ENCODE data around the gene ZHX3. TPM values are rescaled to one million over a fixed set of nuclear protein-coding genes. Genes with fewer than 3 reads are reported as not detected.

Gene ZHX3
- total RNA-seq, 1 experiment from 2014 or later, result 4.6 TPM

DNA sequence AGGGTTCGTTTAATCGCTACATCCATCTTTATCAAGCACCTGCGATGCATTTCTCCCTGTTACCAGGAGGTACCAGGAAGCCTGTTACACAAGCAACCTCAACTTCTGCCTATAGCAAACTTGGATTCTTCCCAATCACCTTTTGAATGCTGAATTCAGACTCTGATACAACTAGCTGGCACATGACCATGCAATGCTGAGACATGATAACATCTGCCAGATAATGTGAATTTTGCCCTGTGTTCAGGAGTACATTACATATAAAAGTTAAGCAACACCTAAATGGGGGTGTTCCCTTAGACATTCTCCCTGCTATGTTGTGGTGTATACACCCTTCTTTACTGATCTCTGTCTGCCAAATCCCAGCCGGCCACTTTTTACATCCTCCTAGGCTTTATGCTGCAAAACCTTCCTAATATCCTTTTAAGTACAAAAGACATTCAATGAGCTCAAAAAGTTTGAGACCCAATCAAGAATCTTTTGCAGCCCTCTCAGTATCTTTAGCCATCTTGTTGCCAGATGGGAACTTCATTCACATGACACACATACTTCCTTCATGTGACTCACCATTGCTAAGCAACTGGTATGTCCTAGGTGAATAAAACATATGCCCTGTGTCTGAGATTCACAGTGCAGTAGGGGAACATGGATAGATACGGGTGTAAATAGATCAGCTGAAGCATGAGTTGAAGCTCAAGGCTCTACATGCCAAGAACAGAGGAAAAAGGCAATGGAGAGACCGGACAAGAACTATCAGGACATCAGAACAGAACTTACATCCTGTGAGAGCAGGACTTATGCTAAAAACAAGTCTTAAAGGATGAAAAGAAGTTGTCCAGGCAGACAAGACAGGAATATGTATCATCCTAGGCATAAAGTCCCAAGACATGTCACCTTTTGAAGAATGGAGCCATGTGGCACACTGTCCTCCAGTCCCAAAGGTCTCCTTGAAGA is 84.3 kb downstream of the ZHX3 start:
- DNase-seq (ENCODE audit: extremely low read depth, low read depth), result no peak

DNA sequence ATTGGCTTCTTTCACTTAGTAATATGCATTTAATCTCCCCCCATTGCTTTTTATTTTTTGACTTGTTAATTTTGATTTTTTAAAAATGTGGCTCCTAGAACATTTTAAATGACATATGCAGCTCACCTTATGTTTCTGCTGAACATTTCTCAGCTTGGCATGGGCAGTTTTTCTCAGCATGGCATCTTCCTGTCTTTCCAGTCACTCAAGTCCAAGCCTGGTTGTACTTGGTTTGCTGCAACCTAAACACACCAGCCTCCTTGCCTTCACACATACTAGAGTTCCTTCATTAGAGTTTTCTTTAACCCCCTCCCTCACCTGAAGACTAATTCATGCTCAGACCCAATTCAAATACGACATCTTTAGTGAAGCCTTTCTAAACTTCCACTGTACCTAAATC is 86.4 kb downstream of the ZHX3 start:
- DNase-seq (ENCODE audit: extremely low read depth, low read depth), result no peak

DNA sequence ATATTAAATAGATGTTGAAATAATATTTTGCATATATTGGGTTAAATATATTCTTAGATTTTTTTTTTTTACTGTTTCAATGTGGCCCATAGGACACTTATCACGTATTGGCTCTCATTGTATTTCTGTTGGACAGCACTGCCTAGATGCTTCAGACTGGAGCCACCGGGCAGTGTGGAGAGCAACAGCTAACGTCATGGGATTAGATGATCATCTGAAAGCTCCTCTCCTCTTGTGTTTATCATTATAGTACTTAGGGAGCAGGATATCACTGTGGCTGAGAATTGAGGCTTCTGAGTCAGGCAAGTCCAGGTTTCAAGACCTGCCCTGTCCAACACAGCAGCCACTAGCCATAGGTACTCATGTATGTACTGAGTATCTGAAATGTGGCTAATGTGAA is 87.4 kb downstream of the ZHX3 start:
- DNase-seq (ENCODE audit: extremely low read depth, low read depth), result no peak

DNA sequence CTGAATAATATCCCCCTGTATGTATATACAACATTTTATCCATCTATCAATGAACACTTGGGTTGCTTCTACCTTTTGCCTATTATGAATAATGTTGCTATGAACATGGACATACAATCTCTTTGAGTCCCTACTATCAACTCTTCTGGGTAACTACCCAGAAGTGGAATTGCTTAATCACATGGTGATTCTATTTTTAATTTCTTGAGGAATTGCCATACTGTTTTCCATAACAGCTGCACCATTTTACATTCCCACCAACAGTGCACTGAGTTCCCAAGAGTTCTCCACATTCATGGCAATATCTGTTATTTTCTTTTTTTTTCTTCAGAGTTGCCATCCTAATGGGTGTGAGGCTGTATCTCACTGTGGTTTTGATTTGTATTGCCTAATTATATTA is 88.3 kb downstream of the ZHX3 start:
- DNase-seq (ENCODE audit: extremely low read depth, low read depth), result no peak

DNA sequence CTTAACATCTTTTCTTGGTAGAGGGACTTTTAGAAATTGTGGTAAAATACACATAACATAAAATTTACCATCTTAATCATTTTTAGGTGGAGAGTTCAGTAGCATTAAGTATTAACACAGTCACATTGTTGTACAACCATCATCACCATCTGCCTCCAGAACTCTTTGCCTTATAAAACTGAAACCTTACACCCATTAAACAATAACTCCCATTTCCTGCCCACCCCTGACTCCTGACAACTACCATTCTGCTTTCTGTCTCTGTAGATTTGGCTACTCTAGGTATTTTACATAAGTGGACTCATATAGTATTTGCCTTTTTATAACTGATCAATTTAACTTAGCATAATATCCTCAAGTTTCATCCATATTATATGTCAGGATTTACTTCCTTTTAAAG is 88.7 kb downstream of the ZHX3 start:
- no peak for DNase-seq (ENCODE audit: extremely low read depth, low read depth)

DNA sequence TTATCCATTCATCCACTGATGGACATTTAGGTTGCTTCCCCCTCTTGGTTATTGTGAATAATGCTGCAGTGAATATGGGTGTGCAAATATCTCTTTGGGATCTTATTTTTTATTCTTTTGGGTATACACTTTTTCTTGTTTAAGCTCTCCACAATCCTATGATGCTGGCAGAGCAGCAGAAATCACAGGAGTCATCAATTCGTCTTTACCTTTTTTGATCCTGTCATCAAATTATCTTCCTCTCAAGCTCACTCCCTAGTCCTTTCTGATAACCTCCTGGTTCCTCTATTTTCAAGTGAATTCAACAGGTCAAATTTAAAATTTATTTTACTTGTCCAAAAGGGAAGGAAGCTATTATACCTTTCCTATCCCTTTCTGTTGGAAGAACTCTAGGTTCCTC is 91.1 kb downstream of the ZHX3 start:
- DNase-seq (ENCODE audit: extremely low read depth, low read depth), result no peak

DNA sequence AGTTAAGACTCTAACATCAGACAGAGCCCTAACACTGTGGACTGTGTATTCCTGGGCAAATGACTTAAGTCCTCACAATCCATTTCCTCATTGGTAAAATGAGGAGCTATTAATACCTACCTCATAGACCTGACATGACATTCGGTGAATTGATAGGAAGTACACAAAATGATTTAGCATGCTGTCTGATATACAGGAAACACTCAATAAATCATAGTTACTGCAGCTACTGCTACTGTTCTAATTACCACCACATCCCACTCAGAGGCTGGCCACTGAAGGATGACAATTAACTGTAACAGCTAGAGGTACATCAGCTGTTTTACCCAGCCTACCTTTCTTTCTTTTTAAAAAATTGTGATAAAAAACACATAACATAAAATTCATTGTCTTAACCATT is 92.4 kb downstream of the ZHX3 start:
- no peak for DNase-seq (ENCODE audit: extremely low read depth, low read depth)

DNA sequence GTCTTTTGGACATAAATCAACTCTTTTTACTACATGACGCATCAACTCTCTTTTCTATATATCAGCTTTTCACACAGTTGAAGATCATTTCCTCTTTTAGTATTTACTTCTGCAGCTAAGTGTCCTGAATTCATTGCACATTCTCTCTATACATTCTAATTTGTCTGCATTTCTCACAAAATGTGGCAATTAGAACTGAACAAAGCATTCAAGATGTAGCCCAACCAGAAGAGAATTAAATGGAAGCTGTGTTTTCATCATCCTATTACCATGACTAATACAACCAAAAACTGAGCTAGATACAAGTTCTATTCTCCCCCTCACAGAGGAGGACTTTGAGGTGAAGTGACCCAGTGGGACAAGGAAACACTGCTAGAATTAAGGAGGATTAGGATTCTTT is 93.2 kb downstream of the ZHX3 start:
- no peak for DNase-seq (ENCODE audit: extremely low read depth, low read depth)

DNA sequence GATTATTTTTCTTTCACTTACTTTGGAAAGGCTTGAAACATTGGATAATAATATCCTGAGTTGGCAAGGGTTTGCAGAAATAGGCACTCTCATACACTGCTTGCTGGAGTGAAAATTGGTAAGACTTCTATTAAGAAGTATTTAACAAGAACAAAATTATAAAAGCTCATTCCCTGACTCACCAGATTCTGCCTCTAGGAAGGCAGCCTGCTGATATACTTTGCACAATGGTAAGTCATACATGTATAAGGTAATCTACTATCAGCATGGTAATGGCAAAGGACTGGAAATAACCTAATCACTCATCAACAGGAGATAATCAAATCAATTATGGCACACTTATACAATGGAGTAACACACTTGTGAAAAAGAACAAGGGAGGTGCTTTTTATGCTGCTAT is 94.4 kb downstream of the ZHX3 start:
- no peak for DNase-seq (ENCODE audit: extremely low read depth, low read depth)

DNA sequence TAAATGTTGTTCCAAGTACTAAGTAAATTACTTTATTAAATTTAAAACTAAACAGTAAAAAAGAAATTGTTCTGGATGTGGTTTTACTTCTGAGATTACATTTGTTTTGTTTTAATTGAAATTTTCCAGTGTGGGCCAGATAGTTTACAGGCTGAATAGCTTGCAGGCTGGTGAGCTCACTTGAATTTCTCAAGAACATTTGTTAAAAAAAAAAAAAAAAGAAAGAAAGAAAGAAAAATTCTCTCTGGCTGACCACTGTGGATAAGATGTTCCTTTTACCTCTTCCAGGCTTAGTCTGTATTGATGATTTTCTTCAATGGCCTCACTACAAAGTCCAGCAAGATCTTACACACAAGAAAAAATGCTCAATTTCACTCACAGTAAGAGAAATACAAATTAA is 94.8 kb downstream of the ZHX3 start:
- DNase-seq (ENCODE audit: extremely low read depth, low read depth), result no peak

DNA sequence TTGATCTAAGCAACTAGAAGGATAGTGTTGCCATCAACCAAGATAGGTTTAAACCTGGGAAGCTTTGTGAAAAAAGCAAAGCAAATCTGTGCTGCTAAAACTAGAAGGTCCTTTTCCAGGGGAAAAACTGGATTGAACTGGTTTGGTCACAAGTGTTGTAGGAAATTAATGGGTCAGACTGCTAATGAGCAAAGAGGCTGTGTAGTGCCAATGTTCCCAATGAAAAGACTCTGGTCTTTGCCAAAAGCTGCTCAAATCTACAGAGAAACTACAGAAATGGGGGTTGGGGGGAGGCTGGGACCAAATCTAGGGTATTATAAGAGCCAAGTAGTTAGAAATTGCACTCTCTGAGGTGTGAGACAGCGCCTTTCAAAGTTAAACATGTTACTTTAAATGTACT is 95.2 kb downstream of the ZHX3 start:
- no peak for DNase-seq (ENCODE audit: extremely low read depth, low read depth)

DNA sequence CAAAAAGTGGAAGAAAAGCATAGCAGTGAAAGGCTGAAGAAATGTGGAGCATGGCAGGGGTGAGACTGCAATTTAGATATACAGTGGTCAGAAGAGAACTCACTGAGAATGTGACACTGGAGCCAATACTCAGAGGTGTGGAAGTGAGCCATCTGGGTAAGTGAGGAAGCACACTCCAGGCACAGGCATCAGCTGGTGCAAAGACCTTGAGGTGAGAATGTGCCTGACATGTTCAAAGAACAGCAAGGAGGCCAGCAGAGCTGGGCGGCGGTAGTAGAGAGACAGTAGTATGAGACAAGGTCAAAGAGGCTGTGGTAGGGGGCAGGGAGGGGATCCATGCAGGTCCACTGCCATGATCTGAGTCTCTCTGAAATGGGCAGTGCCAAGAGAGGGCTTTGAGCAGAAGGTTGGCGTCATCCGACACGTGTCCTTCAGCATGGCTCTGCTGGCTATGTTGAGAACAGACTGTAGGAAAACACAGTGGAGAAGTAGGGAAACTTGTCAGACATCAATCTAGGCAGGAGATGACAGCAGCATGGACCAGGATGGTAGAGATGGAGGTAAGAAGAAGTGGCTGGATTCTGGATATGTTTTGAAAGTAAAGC is 95.8 kb downstream of the ZHX3 start:
- DNase-seq (ENCODE audit: extremely low read depth, low read depth), result no peak

DNA sequence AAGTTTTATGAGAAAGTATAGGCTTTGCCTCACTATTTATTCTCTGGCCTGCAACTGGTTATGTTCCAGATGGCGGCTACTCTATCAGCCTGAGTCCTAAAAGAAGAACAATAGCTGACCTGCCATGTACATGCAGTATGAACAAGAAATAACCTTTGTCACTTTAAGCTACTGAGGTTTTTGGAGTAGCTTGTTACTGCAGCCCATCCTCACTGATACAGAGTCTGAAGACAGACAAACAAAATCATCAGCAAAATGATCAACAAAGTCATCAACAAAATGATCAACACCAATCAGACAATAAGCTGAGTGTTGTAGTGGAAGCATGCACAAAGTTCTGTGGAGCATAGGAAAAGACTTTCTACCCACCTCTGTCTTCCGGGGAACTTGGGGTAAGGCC is 97.7 kb downstream of the ZHX3 start:
- DNase-seq (ENCODE audit: extremely low read depth, low read depth), result no peak

DNA sequence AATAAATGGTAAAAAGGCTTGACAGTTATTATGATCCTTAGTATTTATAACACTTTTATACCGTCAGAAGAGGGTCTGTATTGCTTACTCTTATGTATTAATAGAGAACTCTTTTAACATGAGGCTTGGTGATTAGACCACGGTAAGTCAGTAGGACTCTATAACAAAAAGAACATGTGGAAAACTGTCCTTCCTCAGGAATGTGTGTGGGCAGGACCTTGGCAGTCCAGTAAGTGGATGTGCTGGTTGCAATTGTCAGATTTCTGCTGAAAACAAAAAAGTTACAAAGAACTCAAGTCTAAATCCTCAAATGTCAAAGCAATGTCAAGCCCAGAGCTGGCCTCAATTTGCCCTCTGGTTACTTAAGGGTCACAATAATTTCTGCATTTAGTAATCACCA is 99.1 kb downstream of the ZHX3 start:
- no peak for DNase-seq (ENCODE audit: extremely low read depth, low read depth)

DNA sequence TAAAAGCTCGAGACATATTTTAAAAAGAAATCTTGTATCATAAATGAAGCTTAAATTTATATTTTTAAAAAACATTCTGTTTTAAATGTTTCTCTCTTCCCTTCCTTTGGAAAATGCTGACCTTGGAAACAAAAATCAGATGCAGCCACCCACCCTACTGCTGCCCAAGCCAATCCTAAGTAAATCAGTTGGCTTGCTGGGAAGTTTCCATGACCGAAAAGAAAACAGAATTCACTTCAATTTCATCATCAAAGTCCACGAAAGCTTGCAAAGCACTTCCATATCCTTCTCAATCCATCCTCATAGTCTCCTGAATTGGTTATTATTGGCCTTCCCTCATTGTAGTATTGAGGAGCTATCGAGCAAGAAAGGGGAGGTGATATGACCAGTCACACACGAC is 100.1 kb downstream of the ZHX3 start:
- no peak for DNase-seq (ENCODE audit: extremely low read depth, low read depth)

DNA sequence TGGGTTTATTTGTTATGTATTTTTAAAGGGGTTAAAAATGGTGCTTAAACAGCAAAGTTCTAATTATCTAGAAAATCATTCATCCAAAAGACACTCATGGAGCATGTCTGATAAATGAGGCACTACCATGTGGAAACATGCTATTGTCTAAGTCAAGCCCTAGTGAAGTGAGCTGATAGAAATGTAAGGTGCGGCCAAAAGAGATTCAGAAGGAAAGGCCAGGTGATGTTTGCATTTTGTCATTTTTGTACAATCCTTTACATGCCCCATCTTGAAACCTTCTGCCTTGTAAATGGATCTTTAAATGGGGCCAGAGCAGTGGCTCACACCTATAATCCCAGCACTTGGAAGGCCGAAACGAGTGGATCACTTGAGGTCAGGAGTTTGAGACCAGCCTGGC is 102.9 kb downstream of the ZHX3 start:
- no peak for DNase-seq (ENCODE audit: extremely low read depth, low read depth)

DNA sequence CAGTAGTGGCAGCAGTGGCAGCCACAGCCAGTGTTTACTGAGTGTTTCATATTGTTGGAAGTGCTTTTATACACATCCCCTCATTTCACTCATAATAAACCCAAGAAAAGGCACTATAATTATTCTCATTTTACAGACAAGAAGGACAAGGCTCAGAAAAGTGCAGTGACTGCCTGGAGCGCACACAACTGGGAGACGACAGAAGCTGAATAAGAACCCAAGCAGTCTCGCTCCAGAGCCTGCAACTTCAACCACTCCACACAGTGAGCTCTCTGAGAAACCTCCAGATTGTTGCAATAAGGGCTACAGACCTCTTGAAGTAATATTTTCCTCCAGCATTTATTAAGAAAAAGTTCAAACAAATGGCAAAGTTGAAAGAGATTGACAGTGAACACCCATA is 103.3 kb downstream of the ZHX3 start:
- DNase-seq (ENCODE audit: extremely low read depth, low read depth), result no peak

DNA sequence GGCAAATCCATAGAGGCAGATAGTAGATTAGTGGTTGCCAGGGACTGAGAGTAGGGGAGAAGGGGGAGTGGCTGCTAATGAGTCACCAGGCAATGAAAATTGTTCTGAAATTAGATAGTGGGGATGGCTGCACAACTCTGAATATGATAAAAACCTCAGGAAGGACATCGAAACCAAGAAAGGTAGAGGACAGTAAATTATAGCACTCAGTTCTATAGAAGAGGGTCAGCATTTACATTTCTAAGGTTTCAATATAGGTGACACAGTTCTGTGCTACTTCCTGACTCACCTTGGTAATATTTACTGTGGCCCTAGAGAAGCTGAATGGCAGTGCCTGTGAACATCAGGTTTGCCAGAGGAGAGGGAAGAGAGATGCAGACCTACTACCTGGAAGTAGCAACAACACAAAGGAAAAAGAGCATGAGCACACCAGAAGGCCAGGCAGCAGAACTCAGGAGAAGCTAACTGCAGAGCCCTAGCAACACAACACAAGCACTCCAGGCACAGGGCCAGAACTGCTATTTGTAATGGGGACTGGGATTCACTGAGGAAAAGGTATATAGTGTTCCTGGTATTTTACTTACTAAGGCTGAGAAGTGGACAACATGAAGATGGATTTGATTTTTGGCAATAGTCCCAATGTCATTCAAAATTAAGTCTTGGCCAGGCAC is 104.2 kb downstream of the ZHX3 start:
- DNase-seq (ENCODE audit: extremely low read depth, low read depth), result no peak

DNA sequence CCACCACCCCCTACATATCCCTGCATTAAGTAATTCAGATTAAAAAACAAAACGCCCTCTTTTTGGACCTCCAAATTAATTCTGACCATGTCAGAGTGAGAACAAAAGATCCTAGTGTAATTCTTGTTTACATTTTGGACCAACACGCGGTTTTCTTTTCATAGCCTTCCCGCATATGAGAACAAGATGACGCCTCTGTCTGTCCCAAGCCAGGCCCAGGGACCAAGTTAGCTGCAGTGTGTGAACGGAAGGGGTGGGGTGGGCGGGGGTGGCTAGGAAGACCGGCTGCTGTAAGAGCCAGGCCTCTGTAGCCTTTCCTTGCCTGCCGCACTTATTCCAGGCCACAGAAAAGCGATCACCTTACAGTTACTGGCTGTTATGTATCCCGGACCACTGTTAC is 112.2 kb downstream of the ZHX3 start:
- DNase-seq (ENCODE audit: extremely low read depth, low read depth), result no peak

DNA sequence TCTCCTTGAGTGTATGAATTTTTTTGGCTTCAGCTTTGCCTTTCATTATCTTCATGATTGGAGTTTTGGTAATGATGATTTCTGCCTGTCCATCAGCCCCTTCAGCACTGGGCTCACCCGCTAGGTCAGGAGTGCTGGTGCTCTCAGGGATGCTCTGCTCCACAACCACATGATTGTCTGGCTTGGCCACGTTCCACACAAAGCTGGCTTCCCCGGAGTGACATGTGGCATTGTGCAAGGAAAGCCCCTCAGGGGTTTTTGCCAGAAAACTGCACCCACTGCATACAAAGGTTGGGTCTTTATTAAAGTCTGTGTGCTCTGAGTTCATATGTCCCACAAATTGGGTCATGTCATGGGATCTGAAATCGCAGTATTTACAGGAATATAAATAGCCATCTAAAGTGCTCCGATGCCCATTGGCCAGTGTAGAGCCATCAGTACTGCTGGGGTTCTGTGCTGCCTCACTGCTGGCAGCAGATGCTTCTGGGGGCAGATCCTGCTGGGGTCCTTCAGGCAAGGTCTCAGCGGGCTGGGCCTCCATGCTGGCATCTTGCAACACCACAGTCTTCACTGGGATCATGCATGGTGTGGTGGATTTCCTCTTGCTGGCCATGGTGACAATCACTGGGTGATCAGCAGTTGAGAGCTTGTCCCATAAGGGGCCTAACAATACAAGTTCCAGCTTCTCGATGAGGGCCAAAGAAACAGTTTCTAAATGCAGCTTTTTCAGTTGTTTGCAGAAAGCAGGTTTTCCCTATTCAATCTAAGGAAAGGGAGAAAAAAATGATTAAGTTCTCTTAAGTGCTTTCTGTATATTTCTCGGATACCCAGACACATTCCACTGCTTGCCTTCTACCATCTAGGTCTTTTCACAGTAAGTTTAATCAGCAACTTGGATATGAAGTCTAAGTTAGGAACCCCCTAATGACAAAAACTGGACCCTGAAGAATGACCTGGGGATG is 112.9 kb downstream of the ZHX3 start:
- DNase-seq (ENCODE audit: extremely low read depth, low read depth), result no peak

DNA sequence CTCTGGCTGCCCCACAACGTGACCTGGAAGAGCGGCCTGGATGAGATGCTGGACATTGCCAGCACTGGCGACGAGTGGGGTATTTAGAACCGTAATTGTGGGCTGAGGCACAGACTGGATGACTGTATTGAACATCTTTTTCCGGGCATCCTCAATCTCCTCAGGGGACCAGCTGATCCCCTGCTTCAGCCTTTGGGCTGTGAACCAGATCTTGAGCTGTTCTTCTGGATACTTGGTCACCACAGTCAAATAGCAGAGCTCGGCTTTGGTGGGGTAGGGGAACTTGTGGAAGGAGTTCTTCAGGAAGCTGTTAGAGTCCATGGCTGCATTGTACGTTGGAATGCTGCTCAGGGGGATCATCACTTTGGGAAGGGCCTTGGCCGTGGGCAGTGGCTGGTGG is 113.9 kb downstream of the ZHX3 start:
- no peak for DNase-seq (ENCODE audit: extremely low read depth, low read depth)

Measured in NCI-H460 (cell line).